Jurkat, Clone E6-1 (cell line): Measurements from ENCODE around the gene CMTM1. TPM values are rescaled to one million over a fixed set of nuclear protein-coding genes. Genes with fewer than 3 reads are reported as not detected.

Source experiments
- DNase-seq: peaks from one replicate; pipeline ENCODE4 v3.0.0-alpha.2; 2011; ENCODE audit warnings: low read depth, low spot score
- H3K4me3 ChIP-seq: 2 replicates; pipeline ENCODE4 v1.5.1; 2011; ENCODE audit warnings: mild to moderate bottlenecking, low read length, control low read depth, moderate library complexity
- polyA plus RNA-seq: library from polyadenylated mRNA; unstranded; fragments of >200 nt; gene quantifications from one replicate; pipeline ENCODE4 v1.2.1, GENCODE V29; 2012; ENCODE audit warnings: missing spikeins; ENCODE audit not compliant: insufficient read length, insufficient read depth

CMTM1 gene
- polyA plus RNA-seq: 17.6 TPM

DNA sequence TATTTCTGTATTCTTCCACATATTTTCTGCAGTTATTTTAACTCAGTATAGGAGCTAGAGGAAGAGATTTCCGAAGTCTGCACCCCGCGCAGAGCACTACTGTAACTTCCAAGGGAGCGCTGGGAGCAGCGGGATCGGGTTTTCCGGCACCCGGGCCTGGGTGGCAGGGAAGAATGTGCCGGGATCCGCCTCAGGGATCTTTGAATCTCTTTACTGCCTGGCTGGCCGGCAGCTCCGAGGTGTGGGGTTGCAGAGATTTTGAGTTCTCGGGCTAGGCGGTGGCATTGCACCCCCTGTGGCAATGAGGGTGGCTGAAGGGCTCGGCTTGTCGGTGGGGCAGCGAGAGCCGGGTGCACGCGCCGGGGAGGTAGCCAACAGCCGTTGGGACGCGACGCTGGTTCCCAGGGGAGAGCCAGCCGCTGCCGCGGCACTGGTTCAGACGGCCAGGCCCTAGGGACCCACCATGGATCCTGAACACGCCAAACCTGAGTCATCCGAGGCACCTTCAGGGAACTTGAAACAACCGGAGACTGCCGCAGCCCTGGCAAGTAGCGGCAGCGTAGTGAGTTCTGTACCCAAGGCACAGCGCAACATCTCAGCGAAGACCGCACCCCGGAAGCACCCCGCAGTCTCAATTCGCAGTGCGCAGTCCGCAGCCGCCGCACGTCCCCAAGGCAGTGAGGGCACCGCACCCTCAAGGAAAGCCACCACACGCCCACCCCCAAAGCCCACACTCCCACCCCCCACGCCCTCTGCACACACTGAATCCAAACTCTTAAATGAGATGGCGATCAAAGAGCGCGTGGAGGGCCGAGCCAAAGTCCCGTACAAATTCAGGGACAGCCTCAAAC lies at the start of gene CMTM1:
TSS of gene CMTM1 (plus strand) at position 389 of the 851 bp plus-strand sequence. CDS start at position 464, 75 bp downstream.
- DNase-seq: no peak
- no peak within 1 kb of the TSS for H3K4me3 ChIP-seq

GRCh38 chr16:66516509-66516807 lies 49.8 kb upstream of the CMTM1 start:
- H3K4me3 ChIP-seq: no peak overlapping the region
- DNase-seq: no peak

GRCh38 chr16:66516808-66517585 lies 49.2 kb upstream of the CMTM1 start:
- H3K4me3 ChIP-seq: no peak overlapping the region
- DNase-seq: no peak

- H3K4me3 ChIP-seq: no peak overlapping the region
- DNase-seq: no peak
These were observed 48.5 kb upstream of the CMTM1 start for GRCh38 chr16:66517586-66518263.

- H3K4me3 ChIP-seq: no peak overlapping the region
- no peak for DNase-seq
These were observed 46.5 kb upstream of the CMTM1 start for GRCh38 chr16:66519482-66520373.

DNA sequence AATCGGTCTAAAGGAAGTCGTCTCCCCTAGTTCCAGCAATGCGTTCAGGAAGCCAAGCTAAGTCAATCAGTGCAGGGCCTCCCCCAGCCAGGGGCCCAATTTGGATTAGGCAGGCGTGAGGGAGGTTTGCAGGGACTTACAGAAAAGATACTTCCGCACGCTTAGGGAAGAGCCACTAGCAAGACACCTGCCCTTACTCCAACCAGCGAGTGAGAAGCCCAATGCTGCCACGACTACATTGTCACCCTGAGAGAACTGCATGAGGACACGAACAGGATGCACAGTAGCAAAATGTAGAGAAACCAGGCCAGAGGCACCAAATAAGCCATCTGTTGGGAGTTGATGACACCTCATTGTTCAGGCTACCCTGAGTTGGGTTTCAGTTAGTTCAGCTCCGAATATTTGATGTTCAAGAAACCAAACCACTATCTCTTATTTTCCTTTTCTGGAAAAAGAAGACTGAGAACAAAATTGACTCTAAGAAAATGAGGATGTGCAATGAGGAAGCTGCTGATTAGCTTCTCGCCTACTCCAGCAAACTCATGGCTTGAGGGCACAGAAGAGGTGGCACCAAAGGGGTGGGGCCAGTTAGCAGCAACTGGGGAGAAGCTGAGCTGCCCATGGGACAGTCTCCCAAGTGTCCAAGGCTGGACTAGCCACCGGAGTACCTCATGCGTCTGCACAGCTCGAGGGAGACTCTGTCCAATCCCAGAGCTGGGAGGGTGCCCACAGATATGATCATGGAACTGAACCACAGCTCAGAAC lies 45.7 kb upstream of the CMTM1 start:
- H3K4me3 ChIP-seq: no peak overlapping the region
- no peak for DNase-seq

GRCh38 chr16:66521252-66521713 lies 45.0 kb upstream of the CMTM1 start:
- no peak for DNase-seq
- H3K4me3 ChIP-seq: no peak overlapping the region

- H3K4me3 ChIP-seq: no peak overlapping the region
These were observed 44.1 kb upstream of the CMTM1 start for GRCh38 chr16:66521951-66522771.

DNA sequence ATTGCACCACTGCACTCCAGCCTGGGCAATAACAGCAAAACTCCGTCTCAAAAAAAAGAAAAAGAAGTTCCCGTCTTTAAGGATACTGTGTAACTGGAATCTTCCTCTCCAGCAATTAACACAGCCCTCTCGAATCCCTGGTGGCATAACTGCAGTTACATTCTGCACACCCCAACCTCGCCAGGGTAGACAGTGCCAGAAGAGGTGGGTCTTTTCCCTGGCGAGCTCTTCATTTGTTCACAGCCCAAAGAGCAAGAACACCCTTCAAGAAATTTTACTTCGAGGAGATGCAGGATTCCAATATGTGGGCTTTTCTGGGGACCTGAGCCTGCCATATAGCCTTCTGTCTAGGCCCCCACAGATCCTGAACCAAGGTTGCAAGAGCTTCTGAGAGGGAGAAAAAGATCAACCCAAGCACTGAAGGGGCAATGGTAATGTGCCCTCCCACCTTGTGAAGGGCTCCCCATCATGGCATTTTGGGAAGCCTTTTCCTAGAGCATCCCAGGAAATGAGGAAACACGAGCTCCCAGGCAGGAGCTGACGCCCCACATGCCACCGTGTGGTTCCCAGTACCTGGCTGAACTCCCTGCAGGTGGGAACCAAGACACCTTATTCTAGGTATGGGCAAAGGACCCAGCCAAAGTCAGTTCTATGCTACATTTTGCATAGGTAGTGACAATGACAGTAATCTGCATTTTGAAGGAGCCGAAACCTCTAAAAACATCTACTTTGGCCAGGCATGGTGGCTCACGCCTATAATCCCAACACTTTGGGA lies 43.2 kb upstream of the CMTM1 start:
- H3K4me3 ChIP-seq: no peak overlapping the region
- DNase-seq: no peak

More at GRCh38 chr16:66521951-66522771, 44.1 kb upstream of the CMTM1 start:
- peak; percentile 82 for DNase-seq

GRCh38 chr16:66523861-66524354 lies 42.3 kb upstream of the CMTM1 start:
- H3K4me3 ChIP-seq: peak overlapping the region; percentile 28
- DNase-seq: peak; percentile 90

DNA sequence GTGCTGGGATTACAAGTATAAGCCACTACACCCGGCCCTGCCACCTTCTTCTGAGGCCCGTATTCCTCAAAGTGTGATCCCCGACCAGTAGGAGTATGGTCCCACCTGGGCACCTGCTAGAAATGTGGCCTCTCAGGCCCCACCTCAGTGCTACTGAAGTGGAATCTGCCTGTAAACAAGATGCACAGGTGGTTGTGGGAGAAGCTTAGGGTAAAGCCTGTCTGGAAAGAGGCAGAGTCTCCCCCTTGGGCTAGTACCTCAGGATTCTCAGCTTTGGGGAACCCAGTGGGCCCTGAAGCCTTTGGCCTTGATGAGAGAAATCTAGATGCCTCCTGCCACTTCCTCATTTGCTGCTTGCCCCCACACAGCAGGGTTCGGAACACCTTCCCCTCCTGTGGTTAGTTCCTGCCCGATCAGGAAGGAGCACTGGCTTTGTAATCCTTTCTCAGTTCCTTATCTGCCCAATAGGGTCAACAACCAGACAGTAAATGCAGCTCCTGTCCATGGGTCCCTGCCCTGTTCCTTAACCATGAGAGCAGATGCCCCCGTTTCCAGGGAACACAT lies 41.6 kb upstream of the CMTM1 start:
- no peak overlapping the region; the same call in 1 of the 2 replicates for H3K4me3 ChIP-seq
- peak; percentile 82 for DNase-seq

- DNase-seq: no peak
- no peak overlapping the region for H3K4me3 ChIP-seq
These were observed 40.7 kb upstream of the CMTM1 start for GRCh38 chr16:66525396-66526180.

GRCh38 chr16:66528294-66528693 lies 37.9 kb upstream of the CMTM1 start:
- DNase-seq: no peak
- H3K4me3 ChIP-seq: no peak overlapping the region

DNA sequence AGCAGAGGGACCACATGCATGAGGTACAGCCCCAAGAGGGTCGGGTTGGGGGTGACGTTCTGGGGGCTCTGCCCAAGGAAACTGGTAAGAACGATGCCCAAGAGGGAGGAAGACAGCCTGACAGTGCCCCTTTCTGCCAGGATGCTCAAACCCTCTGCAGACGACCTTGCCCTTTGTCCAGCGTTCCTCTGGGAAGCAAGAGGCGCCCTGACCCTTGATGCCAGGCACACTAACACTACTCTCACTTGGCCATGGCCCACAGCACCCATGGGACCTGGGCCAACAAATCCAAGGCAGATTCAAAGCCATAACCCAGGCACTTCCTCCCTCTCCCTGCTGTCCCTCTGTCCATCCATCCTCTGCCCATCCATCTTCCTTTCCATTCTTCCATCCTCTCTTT lies 36.8 kb upstream of the CMTM1 start:
- no peak overlapping the region for H3K4me3 ChIP-seq
- no peak for DNase-seq

- no peak overlapping the region for H3K4me3 ChIP-seq
- no peak for DNase-seq
These were observed 31.9 kb upstream of the CMTM1 start for GRCh38 chr16:66534376-66534799.
